SH-SY5Y (cell line): ENCODE data around the gene RARB.

ENCODE experiments used
- GATA2 ChIP-seq: IDR thresholded peaks from 2 replicates; pipeline ENCODE4 v1.6.1; 2011; ENCODE audit warnings: mild to moderate bottlenecking, low read depth, low read length
- GATA3 ChIP-seq: IDR thresholded peaks from 2 replicates; pipeline ENCODE4 v1.6.1; 2011; ENCODE audit warnings: low read depth, mild to moderate bottlenecking, low read length, moderate library complexity

Gene RARB

DNA sequence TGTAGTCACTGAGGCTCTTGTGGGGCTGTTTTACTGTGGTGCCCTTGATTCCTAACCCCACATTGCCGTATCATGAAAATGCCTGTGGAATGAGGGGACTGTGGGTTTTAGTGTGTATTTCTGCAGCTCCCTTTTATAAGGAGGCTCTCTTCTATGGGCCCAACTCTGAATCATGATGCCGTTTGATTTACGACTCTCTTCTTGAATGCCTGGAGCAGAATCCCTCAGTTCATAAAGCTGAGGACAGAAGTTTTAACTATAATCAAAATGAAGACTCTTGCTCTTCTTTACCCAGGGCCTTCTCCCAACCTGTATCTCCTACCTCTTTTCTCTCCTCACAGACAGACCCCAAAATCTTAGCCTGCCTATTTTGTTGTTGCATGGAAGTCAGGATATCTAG, 109.5 kb downstream of the RARB start:
- no peak for TF ChIP-seq GATA2
- no peak for TF ChIP-seq GATA3

DNA sequence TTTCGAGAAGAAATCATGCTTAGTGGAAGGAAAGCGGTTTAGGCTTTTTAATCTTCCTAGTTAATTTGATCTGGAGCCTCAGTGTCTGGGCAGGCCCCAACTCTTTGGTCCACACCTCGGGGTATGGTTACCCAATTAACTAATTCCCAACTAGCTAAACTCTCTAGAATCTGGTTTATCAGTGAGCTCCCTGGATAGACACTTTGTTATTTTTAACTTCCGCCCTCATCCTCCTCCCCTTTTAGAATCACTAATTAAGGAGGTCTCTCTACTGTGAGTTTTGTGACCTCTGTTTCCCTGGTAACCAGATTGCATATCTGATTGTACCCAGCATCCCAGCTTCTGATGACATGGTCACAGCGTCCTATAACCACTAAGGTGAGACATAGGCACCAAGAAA, 112.2 kb downstream of the RARB start:
- no peak for TF ChIP-seq GATA3
- no peak for TF ChIP-seq GATA2

DNA sequence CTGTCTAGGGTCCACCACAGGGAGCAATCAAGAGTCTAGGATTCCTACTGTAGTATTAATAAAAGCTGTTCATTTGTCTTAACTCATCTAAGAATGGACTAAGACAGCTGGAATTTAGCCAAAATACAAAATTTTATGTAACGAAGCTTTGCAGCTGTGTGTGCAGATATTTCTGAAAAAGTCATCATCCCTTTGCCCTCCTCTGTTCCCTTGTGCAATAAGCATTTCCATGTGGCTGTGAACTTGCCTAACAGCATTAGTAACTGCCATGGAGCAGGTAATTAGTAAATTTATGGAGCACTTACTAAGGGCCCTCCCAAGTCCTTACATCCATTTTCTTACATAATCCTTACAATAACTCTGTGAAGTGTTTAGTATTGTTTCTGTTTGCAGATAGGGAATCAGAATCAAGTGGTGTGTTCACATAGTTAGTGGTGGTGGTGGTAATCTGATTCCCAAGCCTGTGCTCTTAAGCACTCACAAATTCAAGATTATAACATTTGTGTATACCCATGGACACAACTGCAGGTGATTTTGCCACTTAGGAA, 114.5 kb downstream of the RARB start:
- TF ChIP-seq GATA2 (no peak), GATA3 (no peak)

DNA sequence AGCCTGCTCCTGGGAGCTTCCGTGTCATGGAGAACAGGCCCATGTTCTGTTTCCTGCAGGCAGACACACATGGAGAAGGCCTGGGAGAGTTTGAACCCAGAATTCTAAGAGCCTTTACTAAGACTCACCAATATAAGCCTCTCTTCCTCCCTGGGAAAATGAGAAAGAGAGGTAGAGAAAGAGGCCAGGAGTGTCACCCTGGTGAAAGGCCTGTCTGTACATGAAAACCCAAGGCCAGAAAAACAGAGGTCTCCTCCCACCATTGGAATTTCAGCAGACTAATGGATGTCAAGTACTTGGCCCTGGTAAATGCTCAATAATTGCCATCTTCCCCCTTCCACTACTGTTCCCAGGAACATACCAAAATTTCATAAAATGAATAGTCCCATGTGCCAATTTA, 119.0 kb downstream of the RARB start:
- TF ChIP-seq GATA3: no peak
- no peak for TF ChIP-seq GATA2

DNA sequence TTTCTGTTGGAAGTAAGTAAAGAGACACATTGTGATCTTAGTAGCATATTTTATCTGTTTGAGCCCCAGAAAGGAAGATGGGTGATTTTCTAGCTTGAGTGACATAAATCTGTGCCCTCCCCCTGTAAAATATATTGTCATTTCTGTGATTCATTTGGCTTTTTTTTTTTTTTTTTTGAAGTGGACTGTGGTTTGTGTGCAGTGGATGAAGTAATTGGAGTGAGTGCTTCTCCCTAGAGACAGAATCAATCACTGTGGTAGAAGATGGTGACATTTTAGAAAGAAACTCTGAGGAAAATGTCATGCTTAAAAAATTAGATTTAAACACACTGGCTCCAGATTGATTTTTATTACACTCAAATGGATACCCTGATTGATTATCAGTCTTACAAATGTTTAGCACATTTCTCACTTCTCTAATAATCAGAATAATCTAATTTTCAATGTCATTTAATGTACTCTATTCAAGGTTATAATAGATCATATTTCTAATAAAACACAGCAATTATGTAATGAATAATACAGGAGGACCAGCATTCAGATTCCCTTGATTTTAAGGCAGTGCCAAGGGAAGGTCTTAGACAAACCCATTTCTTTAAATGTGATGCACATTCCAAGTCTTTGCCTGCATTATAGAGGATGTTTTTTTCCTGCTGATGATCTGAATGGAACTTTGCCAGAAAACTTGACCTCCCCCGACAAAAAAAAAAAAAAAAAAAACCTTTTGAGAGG, 120.0 kb downstream of the RARB start:
- TF ChIP-seq GATA3 (no peak), GATA2 (no peak)

DNA sequence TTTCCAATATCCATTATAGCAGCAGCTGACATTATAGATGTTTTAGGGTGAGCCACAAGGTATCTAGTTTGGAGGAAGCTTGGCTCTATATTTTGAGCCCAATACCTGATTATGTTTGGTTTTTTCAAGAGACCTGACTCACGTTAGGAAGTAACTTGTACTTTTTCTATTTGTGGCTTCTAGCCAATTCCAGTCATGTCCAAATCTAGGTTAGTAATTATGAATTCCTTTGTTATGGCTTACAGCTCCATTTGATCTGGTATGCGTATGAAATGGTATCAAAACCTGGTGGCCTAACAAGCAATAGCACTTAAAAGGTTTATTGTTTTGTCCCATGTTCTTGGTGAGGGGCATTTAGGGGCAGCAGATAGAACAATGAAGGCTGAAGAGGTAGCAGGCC, 120.8 kb downstream of the RARB start:
- TF ChIP-seq GATA3: no peak

DNA sequence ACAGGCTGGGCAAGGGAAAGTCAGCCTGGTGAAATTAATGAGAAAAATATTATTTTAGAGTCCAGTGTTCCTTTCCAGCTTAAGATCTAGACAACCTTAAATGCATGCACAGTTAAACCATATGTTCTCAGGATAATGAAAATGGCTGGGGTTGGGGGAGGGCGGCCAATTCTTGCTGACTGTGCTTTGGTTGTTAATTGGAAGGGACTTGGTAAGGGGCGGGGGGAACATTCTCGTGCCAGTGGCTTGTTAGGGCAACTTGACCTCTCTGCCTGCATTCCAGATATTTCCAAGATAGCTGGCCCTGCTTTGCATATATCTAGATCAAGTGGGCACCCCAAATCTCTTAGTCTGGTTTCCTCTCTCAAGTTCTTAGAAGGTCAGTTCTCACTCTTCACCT, 124.2 kb downstream of the RARB start:
- TF ChIP-seq GATA3 (no peak), GATA2 (no peak)

DNA sequence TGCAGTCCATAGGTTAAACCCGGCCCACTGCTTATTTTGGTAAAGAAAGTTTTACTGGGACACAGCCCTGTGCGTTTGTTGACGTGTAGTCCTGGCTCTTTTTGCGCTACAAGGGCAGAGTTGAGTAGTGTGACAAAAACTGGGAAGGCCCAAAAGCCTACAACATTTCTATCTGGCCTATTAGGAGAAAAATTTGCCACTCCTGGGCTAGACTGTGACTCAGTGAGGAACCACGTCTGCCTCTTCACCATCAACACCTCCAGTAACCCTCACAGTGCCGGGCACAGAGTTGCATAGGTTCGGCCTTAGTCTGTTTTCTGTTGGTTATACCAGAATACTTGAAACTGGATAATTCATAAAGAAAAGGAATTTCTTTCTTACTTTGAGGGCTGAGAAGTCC, 126.3 kb downstream of the RARB start:
- no peak for TF ChIP-seq GATA3
- no peak for TF ChIP-seq GATA2

DNA sequence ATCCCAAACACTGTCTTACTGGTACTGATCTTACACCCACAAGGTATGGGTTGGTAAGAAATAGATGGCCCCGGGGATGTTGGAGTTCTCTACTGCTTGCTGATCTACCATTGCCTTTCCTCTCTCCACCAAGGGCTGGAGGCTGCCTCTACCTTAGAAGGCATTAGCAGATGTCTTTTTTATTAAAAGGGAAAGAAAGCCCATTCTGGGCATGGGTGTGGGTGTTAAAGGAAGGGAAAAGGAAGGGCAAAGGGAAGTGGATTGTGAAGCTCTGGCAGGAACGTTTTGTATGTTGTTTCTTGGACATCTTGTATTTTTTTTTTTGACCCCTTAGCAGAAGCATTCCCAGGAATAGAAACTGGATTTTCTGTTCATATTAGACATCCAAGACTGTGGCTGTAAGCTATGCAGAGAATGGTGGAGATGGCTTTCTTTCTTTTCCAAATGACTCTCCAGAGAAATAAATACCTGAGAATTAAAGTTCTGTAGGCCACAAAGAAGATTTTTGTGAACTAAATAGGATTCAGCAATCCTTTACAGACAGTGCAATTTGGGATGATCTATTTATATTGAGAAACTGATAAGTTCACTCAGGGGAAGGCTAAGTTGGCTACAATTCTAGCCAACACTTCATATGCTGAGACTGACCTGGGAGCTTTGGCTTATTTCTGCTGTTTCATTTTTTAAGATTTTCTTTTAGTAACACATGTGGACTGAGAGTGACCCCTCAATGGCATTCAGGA, 127.8 kb downstream of the RARB start:
- TF ChIP-seq GATA3 (no peak), GATA2 (no peak)

DNA sequence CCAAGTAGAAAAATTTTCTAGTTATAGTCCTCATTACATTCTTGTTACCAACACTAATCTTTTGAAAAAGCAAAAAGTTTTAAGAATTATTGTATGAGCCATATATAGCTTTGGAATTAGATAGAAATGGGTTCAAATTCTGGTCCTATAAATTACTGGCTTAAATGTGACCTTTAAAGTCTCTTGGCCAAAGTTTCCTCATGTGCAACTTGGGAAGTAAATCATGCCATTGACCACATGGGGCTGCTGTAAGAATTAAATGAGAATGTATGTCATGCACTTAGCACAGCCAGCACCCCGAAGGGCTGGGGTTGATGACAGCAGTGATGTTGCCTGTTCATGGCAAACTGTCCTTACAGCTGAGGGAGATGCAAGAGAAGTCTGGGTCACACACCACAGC, 128.4 kb downstream of the RARB start:
- no peak for TF ChIP-seq GATA2
- no peak for TF ChIP-seq GATA3

DNA sequence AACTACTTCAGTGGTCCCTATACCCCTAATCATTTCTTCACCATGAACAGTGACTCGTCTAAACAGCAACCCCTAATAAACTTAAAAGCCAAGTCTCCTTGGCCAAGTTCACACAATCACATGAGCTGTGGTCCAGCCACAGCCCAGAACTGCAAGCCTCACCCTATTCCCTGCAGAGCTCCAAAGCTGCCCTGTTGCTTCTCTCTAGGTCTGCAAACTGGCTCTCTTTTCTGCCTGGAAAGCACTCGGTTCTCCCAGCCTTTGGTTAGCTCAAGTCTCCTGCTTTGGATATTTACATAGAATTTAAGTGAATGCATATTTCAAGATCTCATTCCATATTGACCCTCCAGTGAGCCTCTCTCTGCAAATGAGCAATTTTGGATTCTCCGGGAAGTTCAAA, 129.6 kb downstream of the RARB start:
- no peak for TF ChIP-seq GATA2
- no peak for TF ChIP-seq GATA3

DNA sequence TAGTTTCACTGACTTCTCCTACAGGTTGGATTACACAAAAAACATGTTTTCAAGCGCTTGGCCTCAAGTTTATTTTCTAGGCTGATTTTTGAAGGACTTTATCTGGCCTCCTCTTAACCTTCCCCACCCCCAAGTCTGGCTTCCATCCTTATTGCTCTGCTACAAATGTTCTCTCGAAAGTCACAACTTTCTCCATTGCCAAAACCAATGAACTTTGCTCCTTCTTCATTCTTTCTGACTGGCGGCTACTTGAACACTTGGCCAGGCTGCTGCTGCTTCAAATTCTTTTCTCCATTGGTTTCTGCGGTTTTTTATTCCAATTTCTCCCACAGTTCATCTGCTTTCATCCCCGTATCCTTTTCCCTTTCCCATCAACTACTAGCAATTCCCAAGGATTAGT, 130.1 kb downstream of the RARB start:
- TF ChIP-seq GATA2: no peak
- no peak for TF ChIP-seq GATA3

DNA sequence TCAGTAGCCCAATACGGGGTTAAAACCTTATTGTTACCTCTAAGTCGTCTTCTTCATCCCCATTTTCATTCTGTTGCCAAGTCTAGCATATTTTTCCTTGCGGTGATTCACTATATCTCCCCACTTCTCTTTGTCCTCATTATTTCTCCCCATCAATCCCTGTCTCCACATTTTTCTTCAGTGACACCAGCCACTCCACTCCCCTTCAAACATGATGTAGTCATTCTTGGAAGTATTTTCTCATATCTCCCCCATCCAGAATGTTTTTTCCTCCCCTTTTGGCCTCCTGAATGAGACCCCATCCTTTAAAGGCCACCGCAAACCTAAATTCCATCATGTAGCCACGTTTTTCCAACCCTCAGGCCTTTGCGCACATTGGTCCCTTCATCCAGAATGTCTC, 130.7 kb downstream of the RARB start:
- TF ChIP-seq GATA2 (no peak), GATA3 (no peak)

DNA sequence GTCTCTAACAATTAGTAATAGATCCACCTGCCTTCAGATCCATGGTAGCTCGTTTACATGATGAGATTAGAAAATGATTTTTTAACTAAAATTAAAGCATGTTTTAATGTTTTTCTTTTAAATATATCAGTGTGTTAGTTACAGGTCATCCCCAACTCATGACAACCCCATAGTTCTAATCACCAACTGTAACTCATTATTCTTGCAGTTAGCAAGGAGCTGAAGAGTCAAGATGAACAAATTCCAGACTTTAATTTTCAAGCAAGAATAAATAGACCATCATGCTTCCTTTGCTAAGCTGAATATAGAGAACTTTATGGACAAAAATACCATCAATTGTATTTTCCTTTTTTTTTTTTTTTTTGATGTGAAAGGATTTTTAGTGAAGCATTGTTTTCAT, 135.5 kb downstream of the RARB start:
- no peak for TF ChIP-seq GATA2
- TF ChIP-seq GATA3: no peak

DNA sequence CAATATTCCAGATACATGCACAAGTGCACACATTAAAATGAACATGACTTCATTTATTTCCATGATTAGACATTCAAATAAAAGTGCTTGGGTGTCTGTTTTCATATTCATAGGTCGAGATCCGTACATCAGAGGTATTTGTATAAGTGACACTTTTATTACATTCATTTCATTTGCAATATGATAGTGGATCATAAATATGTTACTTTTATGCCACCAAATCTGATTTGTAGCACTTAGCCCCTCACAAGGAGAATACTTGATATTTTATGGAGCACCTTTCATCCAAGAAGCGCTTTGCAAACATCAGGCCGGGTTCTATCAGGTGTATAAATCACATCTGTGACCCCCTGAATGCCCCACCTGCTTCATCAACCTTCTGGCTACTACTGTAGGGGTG, 136.0 kb downstream of the RARB start:
- TF ChIP-seq GATA3 (no peak), GATA2 (no peak)

DNA sequence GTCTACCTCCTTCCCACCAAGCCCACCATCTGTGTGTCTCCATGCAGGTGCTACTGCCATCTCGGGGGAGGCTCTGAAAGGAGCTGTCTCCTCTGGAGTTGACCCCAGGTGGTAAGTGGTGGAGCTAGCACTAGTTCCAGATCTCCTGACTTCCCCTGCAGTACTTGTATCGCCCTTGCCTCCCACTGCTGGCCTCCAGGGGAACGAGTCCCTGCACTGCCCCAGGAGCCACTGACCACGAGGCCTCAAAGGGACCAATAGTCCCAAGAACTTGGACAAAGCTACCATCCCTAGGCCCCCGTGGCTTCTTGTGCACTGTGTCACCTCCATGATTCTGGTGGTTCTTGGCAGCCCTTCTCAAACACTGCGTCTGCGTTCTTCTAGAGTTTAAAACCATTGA, 137.7 kb downstream of the RARB start:
- no peak for TF ChIP-seq GATA3
- no peak for TF ChIP-seq GATA2
